ENCODE results near the gene MYO1C.
"Not testable (repeated sequence)": the region's sequence is repeated elsewhere in the genome, so short reads cannot be mapped to it uniquely, and the experiment has no call there.

MYO1C gene, protein sequence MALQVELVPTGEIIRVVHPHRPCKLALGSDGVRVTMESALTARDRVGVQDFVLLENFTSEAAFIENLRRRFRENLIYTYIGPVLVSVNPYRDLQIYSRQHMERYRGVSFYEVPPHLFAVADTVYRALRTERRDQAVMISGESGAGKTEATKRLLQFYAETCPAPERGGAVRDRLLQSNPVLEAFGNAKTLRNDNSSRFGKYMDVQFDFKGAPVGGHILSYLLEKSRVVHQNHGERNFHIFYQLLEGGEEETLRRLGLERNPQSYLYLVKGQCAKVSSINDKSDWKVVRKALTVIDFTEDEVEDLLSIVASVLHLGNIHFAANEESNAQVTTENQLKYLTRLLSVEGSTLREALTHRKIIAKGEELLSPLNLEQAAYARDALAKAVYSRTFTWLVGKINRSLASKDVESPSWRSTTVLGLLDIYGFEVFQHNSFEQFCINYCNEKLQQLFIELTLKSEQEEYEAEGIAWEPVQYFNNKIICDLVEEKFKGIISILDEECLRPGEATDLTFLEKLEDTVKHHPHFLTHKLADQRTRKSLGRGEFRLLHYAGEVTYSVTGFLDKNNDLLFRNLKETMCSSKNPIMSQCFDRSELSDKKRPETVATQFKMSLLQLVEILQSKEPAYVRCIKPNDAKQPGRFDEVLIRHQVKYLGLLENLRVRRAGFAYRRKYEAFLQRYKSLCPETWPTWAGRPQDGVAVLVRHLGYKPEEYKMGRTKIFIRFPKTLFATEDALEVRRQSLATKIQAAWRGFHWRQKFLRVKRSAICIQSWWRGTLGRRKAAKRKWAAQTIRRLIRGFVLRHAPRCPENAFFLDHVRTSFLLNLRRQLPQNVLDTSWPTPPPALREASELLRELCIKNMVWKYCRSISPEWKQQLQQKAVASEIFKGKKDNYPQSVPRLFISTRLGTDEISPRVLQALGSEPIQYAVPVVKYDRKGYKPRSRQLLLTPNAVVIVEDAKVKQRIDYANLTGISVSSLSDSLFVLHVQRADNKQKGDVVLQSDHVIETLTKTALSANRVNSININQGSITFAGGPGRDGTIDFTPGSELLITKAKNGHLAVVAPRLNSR

DNA sequence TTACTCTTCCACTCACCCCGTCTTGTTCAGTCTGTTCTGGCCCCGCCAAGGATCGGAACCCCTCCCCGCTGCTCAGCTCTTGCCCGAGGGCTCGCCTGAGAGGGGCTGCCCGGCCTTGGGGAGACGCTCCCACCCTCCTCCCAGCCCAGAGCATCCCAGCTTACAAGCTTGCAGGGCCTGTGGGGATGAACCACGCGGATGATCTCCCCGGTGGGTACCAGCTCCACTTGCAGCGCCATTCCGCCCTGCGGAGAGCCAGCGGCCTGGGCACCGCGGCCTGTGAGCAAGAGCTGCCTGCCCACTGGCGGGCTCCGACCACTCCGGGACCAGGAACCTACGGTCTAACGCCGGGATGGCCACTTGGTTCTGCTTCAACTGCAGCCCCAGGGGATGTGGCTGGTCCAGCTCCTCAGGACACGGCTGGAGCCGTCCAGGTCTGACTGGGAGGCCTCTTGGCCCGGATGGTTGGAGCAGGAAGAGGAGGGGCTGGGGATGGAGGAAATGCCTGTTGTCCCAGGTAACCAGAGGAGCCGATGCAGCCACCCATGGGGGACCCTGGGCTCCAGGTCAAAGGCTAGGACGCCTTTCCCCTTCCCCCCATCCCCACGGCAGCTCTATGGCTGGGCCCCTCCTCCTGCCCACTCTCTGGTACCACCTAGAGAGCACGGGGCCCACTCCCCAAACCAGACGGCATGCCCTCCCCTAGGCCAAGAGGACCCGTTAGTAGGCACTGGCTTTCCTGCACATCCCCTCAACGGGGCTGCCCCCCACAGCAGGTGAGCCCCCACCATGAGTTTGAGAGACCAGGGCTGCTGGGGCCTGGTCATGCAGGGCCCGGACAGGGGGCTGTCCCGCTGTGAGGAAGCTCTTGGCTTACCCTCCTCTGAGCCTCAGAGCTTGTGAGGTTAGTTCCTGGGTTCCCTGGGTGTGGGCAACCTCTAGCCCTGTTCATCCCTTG, at the start of gene MYO1C:
Gene MYO1C, minus strand, starts transcription at position 438 of the 958 bp plus-strand sequence. Its CDS starts 199 bp downstream, at position 239.
- no peak for DNase-seq (ENCODE audit: low read depth)

DNA sequence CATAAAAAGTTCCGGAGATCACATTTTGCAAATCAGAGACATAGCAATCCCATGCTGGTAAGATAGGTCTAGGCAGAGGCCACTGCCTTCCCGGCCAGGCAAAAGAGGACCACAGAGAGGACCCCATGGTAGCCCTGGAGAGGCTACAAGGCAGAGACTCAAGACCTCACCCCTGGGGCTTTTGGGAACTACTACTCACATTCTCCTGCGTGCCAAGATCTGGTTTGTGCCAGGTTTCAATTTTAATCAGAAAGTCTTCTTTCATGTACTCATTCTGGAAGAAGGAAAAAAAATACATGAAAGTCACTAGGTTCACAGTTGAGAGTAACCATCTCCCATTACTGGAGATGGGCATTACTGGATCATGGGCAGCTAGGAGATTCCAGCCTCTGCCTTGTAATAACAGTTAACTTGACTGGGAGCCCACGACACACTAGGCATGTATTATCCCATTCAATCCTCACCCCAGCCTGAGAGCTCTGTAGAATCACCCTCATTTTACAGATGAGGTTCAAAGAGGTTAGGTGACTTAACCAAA, 49.0 kb upstream of the MYO1C start:
- no peak for DNase-seq (ENCODE audit: low read depth)

DNA sequence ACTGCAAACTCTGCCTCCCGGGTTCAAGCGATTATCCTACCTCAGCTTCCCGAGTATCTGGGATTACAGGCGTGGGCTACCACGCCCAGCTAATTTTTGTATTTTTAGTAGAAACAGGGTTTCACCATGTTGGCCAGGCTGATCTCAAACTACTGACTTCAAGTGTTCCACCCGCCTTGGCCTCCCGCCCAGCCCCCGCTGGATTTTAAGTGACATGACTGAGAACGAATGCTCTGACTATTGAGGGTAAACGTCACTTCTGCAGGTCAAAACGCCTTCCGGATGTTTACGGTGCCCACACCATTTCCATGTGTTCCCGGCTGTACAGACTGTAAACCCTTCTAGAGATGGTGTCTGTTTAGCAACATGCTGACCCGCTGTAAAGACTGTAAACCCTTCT, 47.3 kb upstream of the MYO1C start:
- no peak for DNase-seq (ENCODE audit: low read depth)

DNA sequence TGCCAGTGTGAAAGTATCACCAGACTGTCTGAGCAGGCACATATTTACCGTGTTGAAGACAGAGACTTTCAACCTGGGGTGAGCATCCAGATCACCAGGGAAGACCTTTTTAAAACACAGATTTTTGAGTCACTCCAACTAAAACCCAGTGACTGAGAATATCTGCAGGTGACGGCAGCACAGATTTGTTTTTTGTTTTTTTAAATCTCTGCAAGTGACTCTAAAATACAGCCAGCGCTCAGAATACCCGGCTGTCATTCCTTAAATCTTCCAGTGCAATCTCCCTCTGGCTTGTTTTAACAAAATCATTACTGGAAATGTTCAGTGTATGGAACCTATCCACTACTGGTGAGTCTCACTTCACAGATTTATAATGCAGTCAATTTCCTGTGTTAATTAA, 43.3 kb upstream of the MYO1C start:
- DNase-seq (ENCODE audit: low read depth): no peak

DNA sequence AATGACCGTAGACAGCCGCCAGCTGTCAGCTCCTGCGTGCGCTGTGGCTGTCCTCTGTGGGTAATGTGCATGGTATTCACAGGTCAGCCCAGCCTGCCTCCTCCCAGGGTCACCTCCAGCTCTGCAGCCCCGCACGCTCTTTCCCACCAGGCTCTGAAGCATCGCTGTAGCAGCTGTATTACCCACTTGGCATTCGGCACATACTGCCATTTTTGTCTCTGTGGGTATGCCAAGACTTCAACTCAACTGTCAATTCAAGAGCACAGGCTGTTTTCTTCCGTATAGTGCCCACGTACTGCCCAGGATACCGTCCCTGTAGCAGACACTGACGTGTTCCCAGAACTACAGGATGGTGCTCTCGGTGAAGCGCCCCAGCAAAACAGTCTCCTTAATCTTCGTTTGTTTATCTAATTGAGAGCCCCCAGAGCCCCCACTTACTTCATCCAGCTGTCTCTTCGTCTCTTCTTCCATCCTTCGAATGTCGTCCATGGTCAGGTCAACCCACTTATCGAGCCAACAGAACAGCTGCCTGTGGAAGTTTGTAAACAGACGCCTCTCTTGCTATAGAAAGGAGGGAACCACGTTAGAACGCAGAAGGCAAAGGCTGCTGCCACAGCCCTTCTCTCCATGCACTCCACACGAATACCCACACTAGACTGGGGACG, 41.3 kb upstream of the MYO1C start:
- DNase-seq (ENCODE audit: low read depth): no peak

DNA sequence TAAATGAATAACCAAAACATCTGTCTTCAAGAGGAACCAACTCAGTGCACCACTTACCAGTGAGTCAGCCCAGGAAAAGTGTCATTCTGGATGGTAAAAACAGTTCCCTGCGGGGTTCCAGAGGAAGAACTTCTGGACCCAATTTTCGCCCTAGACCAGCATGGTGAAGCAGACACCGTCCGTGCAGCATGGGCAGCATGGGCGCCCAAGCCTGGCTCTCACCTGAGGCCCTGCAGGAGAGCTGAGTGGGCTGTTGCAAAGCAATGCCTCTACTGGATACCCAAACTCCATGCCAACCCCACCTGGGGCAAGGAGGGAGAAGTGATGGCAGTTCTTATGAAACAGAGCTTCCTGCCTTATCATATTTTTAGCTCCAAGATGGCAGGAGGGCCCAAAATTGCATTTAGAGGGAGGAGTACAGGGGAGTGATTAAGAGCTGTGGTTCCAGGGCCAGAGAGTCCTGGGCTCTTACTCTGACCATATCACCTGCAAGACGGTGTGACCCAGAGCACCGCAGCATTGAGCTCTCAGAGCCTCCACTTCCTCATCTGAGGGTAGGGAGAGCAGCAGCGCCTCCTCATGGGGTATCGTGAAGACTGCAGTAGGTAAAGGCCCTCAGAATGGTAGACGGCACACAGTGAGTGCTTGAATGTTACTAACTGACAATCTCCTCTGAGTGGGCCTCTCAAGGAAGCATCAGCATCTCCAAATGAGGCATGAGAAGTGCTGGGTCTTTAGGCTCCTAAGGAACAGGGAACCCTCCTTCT, 40.5 kb upstream of the MYO1C start:
- DNase-seq (ENCODE audit: low read depth): no peak

DNA sequence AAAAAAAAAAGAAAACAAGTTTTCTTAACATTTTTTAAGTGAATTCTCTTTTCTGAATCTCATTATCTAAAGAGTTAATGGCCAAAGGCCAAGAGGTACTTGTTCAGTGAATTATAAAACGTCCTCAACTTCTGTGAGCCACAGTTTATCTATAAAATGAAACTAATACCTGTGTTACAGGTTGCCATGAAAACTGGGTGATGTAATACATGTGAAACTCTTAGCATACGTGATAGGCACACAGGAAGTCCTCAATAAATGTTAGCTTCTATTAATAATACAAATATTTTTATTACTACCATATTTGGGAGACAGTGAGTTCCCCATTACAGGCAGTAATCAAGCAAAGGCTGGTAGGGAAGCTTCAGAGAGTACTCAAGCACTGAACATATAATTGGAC, 37.4 kb upstream of the MYO1C start:
- DNase-seq (ENCODE audit: low read depth): no peak

DNA sequence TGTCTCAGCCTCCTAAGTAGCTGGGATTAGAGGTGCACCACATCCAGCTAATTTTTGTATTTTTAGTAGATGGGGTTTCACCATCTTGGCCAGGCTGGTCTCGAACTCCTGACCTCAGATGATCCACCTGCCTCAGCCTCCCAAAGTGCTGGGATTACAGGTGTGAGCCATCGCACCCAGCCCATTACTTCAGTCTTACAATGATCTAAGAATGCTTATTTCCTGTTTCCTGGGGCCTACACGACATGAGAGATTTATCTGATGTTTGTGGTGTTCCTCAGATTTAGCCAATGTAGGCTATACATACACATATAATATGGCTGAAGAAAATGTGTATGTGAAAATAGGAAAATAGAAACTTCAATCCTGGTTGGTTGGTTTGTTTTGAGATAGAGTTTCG, 34.4 kb upstream of the MYO1C start:
- DNase-seq (ENCODE audit: low read depth): not testable (repeated sequence)

DNA sequence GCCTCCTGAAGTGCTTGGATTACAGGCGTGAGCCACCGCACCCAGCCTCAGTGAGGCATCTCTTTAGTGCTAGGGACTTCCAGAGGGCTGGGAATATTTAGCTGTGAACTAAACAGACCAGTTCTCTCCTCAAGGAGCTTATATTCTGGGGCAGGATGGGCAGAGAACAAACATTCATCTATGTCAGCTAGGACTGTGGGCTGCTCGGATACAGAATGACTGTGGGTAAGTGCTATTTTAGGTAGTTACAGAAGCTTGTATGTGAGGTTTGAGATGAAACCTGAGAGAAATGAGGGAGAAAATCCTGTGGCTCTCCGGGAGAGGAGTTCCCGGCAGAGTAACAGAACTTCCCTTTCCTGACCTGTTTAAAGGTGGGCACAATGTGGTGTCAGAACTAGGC, 30.1 kb upstream of the MYO1C start:
- DNase-seq (ENCODE audit: low read depth): no peak

DNA sequence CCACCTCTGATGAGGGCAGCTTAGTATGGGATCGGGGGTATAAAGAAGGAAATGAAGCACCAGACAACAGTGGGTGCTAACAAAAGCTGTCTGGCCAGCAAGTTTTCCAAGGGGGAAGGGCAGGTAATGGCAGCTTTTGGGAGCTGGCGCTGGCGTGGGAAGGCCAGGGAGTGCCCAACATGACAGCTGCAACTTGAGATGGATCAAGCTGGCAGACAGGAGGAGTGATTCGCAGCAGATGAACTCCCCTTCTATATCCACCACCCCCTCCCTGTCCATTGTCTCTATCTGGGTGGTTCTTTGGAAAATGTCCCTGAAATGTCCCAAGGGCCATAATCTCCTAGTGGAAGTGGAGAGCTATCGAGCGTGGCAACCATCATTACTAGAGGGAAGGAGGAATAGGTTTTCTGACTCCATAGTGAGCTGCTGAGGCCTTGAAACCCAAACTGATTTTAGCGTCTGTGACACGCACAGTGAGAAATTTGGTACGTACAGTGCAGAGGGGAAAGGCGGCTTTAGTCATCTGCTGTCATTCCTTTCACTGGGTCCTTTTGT, 28.7 kb upstream of the MYO1C start:
- no peak for DNase-seq (ENCODE audit: low read depth)

DNA sequence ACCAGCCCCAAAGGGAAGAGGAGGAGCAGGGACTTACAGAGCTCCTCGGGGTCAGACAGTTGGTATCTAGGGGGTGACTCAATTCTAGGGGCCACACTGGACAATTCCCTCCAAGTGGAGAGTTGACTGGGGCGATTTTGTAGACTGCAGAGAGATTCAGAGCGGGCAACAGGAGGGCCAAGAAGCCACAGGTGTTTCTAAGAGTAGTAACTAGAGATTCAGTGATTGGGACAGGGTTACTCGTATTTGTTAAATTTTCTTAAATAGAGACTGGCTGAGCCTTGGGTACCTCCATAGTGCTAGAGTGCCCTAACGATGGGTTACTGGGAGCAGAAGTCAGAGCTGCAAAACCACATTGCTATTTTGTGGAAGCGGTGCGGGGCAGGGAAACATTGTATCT, 27.2 kb upstream of the MYO1C start:
- no peak for DNase-seq (ENCODE audit: low read depth)

DNA sequence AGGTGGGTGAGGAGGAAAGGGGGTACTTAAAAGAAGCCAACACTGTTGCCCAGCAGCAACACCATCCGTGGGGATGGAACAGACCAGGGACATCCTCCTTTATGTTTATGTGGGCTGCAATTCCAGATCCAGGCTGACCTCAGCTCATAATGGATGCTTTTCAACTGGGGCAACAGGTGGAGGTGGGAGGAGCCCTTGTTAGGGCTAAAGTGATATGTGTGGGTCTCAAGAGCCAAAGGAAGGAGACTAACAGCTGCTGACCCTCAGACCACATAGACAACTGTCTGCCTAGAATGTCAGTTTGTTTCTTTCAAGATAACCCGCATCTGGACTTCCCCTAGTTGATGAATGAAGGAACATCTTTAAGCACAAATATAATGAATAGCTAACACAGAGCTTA, 25.9 kb upstream of the MYO1C start:
- DNase-seq (ENCODE audit: low read depth): no peak

DNA sequence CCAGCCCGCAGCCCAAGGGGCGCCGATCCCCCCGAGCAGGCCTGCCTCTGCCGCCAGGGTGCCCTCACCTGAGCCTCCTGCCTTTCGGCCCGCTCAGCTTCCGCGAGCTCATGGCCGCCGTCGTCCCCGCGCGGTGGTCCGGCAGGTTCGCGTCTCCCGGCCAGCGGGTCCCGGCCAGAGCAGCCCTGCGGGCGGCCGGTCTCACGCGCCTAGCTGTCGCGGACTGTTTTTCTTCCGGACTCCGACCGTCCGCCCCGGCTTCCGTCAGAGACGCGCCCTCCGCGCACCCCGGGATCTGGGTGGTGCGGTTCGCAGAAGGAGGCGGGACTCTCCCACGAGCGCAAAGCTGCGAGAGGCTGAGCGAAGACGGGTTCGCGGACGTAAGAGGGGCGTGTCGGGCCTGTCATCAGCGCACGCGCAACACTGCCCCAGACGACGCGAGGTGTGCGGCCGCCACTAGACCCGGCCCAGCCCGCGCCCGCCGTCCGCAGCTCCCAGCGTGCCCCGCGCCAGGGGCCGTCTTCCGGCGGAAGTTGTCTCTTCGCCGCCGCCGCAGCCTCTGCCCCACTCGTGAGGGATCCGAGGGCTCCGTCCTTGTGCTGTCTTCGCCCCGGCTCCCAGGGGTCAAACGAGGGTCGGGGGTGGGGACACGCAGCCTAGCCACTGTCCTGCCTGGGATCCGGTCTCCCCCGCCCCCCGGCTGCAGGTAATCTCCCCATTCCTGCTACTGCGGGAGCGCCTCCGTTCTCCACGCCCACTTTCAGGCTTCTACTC, 24.1 kb upstream of the MYO1C start, which contains the start of gene INPP5K:
Gene INPP5K, minus strand, starts transcription at position 225 of the 774 bp plus-strand sequence. Its CDS starts 113 bp downstream, at position 112.
- peak; percentile 92 for DNase-seq (ENCODE audit: low read depth)

DNA sequence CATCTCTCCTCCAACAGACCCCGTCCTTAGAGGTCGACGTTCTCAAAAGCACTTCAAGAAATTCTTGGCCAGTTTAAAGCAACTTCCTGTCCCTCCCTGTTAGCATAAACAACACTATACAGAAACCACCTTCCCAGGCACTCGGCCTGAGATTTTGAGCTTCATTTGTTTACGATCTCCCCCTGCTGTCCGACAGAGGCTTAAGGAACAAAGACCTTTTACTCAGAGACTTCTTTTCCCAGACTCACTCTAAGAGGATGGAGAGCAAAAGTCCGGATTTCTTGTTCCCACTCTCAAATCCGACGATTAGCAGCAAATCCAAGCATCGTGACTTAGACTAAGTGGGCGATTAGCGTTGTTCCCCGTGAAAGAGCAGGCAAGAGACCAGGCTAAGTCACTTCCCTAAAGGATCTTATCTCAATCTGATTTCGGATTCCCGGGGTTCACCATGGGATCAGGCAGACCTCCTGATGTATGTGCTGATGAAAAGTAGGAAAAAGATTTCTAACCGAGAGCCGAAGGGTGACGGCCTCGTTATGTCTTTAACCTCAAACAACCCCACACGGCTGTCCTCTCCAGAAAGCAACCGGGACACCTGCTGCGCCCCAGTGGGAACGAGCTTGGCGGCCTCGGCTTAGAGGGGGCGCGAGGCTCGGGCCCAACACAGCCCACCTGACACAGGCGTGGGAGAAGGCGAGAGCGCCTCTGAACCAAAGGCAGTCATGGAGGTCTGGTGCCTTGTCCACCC, 23.3 kb upstream of the MYO1C start:
- peak; percentile 23 for DNase-seq (ENCODE audit: low read depth)

DNA sequence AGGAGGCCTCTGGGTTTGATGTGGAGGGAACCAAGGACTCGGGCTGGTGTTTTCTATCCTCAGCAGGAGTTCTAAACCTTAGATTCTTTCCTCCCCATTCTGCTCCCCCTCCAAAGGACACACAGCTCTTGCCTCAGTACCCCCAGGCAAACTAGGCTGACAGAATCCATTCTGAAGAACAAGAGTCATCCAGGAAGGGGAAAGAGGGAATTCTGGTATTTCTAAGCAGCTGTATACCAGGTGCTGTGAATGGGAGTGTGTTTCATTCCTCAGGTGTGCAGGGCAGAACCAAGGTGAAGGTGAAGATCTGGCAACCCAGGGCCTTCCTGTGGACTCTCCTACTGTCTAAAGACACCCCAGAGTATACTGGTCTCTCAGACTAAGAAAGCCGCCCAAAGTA, 19.9 kb upstream of the MYO1C start:
- DNase-seq (ENCODE audit: low read depth): no peak

DNA sequence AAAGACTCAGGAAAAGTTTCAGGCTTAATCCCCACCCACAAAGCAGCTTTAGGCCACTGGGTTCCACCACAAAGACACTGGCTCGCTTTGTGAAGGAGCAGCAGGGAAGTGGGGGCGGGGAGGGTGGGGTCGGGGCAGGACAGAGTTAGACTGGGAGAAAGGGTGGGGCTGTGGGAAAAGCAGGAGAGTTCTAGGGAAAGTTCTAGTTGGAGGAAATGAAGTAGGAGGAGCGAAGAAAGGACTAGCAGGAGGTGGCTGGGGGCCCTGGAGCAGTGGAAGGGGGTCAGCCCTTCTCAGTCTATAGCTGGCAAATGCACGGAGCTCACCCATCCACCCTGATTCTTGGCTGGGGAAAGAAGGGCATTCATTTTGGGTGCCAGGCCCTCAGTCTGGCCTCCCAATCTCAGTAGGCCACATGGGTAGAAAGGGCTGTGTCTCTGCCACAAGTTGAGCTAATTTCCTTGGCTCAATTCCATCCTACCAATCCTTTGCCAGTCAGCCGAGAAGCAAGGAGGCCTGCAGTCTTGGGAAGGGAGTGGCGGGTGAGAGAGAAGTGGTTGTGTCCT, 19.4 kb upstream of the MYO1C start:
- DNase-seq (ENCODE audit: low read depth): no peak

DNA sequence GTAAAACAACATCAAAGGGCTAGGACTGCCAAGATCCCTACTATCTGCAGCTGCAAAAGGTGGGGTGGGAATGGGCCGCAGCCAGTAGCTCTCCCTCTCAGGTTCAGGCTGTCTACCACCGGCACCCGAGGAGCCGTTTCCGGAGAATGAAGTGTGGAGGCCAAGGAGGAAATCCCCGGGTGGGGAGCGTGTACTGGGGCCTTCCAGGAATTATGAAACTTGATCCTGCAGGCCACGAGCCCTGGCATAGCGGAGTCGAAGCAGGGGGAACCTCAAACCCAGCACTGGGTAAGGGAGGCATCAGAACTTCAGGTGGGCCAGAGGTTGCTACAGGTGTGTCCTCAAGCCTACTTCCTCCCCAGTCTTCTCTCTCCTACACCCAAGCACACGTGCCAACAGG, 18.8 kb upstream of the MYO1C start:
- DNase-seq (ENCODE audit: low read depth): no peak

Measured in stimulated activated CD8-positive, alpha-beta memory T cell treated with anti-CD3 and anti-CD28 coated beads, Interleukin-15, amount 100 ng/mL, for 1 hour (primary cell).